HG02938 (cell line): ENCODE data around the gene ESCO1.

Experiments
- ATAC-seq: cut with Tn5 transposase; IDR thresholded peaks from one replicate; pipeline ENCODE4 v1.9.1; 2021; ENCODE audit warnings: mild to moderate bottlenecking, moderate library complexity; ENCODE audit not compliant: unreplicated experiment

ESCO1 gene

GRCh38 chr18:21489919-21490495 lies 110.5 kb downstream of the ESCO1 start:
- ATAC-seq: no peak

- no peak for ATAC-seq
Observed at GRCh38 chr18:21489119-21489750, 111.3 kb downstream of the ESCO1 start.

GRCh38 chr18:21486905-21487437 lies 113.5 kb downstream of the ESCO1 start:
- ATAC-seq: no peak

- ATAC-seq: no peak
Observed at GRCh38 chr18:21484851-21485636, 115.5 kb downstream of the ESCO1 start.

- ATAC-seq: no peak
Observed at GRCh38 chr18:21483051-21483450, 117.5 kb downstream of the ESCO1 start.

GRCh38 chr18:21481739-21482138 lies 118.8 kb downstream of the ESCO1 start:
- no peak for ATAC-seq

GRCh38 chr18:21479721-21480120 lies 120.8 kb downstream of the ESCO1 start:
- no peak for ATAC-seq
